Pulmonary artery endothelial cell (primary cell): ENCODE measurements around the gene NCF2. TPM values are rescaled to one million over a fixed set of nuclear protein-coding genes. Genes with fewer than 3 reads are reported as not detected.

Source experiments
- DNase-seq: peaks from one replicate; pipeline ENCODE4 v3.0.0-alpha.2; 2011; ENCODE audit warnings: low read depth, low spot score
- total RNA-seq: library from RNA; depleted of rRNA; stranded (reverse); fragments of >200 nt; gene quantifications from 2 replicates; pipeline ENCODE4 v1.2.3, GENCODE V29; 2014

Gene NCF2
- total RNA-seq, 1 donor from 2014 or later = 0.07 TPM

GRCh38 chr1:183553764-183554163 lies 36.5 kb downstream of the NCF2 start:
- no peak for DNase-seq

GRCh38 chr1:183553331-183553730 lies 36.9 kb downstream of the NCF2 start:
- DNase-seq = no peak

GRCh38 chr1:183552891-183553290 lies 37.4 kb downstream of the NCF2 start:
- no peak for DNase-seq

- no peak for DNase-seq
Measured at GRCh38 chr1:183552441-183552840, 37.8 kb downstream of the NCF2 start.

GRCh38 chr1:183551924-183552323 lies 38.3 kb downstream of the NCF2 start:
- DNase-seq = no peak

GRCh38 chr1:183550915-183551314 lies 39.3 kb downstream of the NCF2 start:
- no peak for DNase-seq

- DNase-seq = no peak
Measured at GRCh38 chr1:183548116-183548515, 42.1 kb downstream of the NCF2 start.

- DNase-seq = no peak
Measured at GRCh38 chr1:183546427-183546826, 43.8 kb downstream of the NCF2 start.

GRCh38 chr1:183544598-183545297 lies 45.5 kb downstream of the NCF2 start:
- DNase-seq = no peak

GRCh38 chr1:183543619-183544204 lies 46.5 kb downstream of the NCF2 start:
- DNase-seq = peak; percentile 39

- DNase-seq = no peak
Measured at GRCh38 chr1:183537405-183537804, 52.9 kb downstream of the NCF2 start.

- no peak for DNase-seq
Measured at GRCh38 chr1:183533617-183534174, 56.6 kb downstream of the NCF2 start.

- no peak for DNase-seq
Measured at GRCh38 chr1:183528577-183528976, 61.7 kb downstream of the NCF2 start.

GRCh38 chr1:183522104-183522503 lies 68.2 kb downstream of the NCF2 start:
- DNase-seq = no peak

GRCh38 chr1:183520379-183520778 lies 69.9 kb downstream of the NCF2 start:
- peak; percentile 0 for DNase-seq

GRCh38 chr1:183517401-183517800 lies 72.9 kb downstream of the NCF2 start:
- DNase-seq = no peak

- DNase-seq = no peak
Measured at GRCh38 chr1:183516725-183517124, 73.5 kb downstream of the NCF2 start.

GRCh38 chr1:183515002-183515689 lies 75.1 kb downstream of the NCF2 start:
- peak; percentile 2 for DNase-seq

GRCh38 chr1:183514235-183514634 lies 76.0 kb downstream of the NCF2 start:
- DNase-seq = no peak

GRCh38 chr1:183512450-183512849 lies 77.8 kb downstream of the NCF2 start:
- DNase-seq = no peak

GRCh38 chr1:183508694-183509093 lies 81.6 kb downstream of the NCF2 start:
- no peak for DNase-seq

GRCh38 chr1:183506561-183506960 lies 83.7 kb downstream of the NCF2 start:
- no peak for DNase-seq
